T-helper 2 cell treated with Interferon-gamma antibody and Interleukin-4, amounts not matched to agents 5 μg/mL and 100 μg/mL, for 36 hours (primary cell): Measurements from ENCODE around the gene TMEM97.

Experiments used
- DNase-seq: peaks from one replicate; pipeline ENCODE4 v3.0.0; 2021; ENCODE audit warnings: low spot score
- H3K27ac Mint-ChIP-seq: one replicate; pipeline ENCODE4 v1.8.0; 2021; ENCODE audit warnings: mild to moderate bottlenecking, mixed read lengths
- H3K27me3 Mint-ChIP-seq: one replicate; pipeline ENCODE4 v1.8.0; 2021; ENCODE audit warnings: low read depth, mixed read lengths
- H3K36me3 Mint-ChIP-seq: one replicate; pipeline ENCODE4 v1.8.0; 2021; ENCODE audit warnings: low read depth, mixed read lengths
- H3K4me1 Mint-ChIP-seq: one replicate; pipeline ENCODE4 v1.8.0; 2021; ENCODE audit warnings: low read depth, mixed read lengths
- H3K4me3 Mint-ChIP-seq: one replicate; pipeline ENCODE4 v1.8.0; 2022; ENCODE audit warnings: mild to moderate bottlenecking, moderate library complexity, mixed read lengths
- H3K9me3 Mint-ChIP-seq: one replicate; pipeline ENCODE4 v1.8.0; 2021; ENCODE audit warnings: mixed read lengths

TMEM97 gene

DNA sequence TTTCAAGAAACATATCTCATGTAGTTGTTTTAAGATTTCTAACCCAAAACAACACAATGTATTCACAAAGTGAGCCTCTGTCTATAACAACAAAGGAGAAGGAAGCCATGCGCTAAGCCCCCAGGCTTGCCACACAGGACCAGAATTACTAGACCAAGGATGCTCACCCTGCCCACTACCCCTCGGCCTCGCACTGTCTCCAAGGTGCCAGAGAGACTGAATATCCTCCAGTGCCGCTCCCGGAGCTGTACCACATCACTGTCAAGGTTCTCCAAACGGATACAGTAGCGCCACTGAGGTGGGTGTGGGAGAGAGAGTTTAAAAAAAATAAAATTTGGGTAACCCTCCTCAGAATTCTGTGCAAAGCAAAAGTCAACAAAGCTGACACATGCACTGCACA is 31.3 kb downstream of the TMEM97 start:
- Mint-ChIP-seq H3K4me1 (peaks cover 4% of the 10 kb centered on the region), H3K36me3 (peaks cover 60% of the 10 kb centered on the region), H3K4me3 (no peak overlapping the region), H3K27ac (no peak overlapping the region), H3K27me3 (no peaks in the 10 kb centered on the region), H3K9me3 (no peaks in the 10 kb centered on the region)
- DNase-seq, result no peak

DNA sequence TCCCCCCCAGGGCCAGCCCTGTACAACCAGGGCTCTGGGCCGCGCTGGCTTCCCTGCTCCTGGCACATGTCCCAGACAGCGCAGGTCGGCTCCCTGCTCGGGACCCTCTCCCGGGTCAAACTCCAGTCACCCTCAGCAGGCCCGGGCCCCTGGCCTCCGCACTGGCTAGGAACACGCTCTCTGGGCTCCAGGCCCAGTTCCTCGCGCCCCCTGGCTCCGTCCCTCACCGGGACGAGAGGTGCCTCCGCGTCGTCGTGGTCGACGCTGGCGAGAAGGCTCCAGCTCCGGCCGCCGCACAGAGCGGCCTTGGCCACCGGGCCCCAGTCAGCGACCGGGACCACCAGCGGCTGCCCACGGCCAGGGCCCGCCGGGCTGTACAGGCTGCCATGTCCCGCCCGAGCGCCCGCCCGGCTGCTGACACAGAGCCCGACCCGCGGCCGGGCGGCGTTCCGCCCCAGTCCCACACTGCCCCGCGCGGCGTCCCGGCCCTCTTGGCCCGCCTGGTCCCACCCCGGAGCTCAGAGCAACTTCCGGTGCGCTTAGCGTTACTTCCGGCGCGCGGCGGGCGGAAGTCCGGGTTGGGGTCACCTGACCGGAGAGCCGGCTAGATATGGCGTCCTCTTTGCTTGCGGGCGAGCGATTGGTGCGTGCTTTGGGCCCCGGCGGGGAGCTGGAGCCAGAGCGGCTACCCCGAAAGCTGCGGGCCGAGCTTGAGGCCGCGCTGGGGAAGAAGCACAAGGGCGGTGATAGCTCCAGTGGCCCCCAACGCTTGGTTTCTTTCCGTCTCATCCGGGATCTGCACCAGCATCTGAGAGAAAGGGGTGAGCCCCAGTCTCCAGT is 38.3 kb downstream of the TMEM97 start, which contains the start of gene POLDIP2:
TSS of gene POLDIP2 (minus strand) at position 467 of the 840 bp plus-strand sequence. CDS start at position 388, 79 bp downstream.
- no peaks in the 10 kb centered on the region for H3K9me3 Mint-ChIP-seq
- H3K4me3 Mint-ChIP-seq, result peak within 1 kb of the TSS; percentile 91

DNA sequence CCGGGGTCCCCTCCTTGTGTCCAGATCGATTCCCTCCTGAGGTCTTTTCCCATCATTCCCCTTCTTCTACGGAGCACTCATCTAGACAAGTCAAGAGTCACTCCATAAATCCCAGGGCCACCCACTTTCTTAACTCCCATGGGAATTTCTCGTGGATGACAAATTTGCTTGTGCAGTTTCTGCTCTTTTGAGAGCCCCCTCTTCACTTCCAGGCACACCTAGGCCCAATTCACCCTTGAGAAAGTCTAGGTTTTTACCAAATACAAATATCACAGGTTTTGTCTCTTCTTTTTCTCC is 38.8 kb downstream of the TMEM97 start:
- H3K36me3 Mint-ChIP-seq, result peaks cover 50% of the 10 kb centered on the region
- no peaks in the 10 kb centered on the region for H3K9me3 Mint-ChIP-seq
- no peak for DNase-seq
- peaks cover 29% of the 10 kb centered on the region for H3K4me1 Mint-ChIP-seq
- no peaks in the 10 kb centered on the region for H3K27me3 Mint-ChIP-seq
- H3K4me3 Mint-ChIP-seq, result peak overlapping the region; percentile 91
- peak overlapping the region; percentile 92 for H3K27ac Mint-ChIP-seq

More for the DNA sequence above, 38.3 kb downstream of the TMEM97 start, which contains the start of gene POLDIP2:
- peaks cover 29% of the 10 kb centered on the region for H3K4me1 Mint-ChIP-seq
- H3K36me3 Mint-ChIP-seq, result peaks cover 51% of the 10 kb centered on the region
- H3K27ac Mint-ChIP-seq, result peak within 1 kb of the TSS; percentile 92
- peak; percentile 97 for DNase-seq
- H3K27me3 Mint-ChIP-seq, result no peaks in the 10 kb centered on the region

DNA sequence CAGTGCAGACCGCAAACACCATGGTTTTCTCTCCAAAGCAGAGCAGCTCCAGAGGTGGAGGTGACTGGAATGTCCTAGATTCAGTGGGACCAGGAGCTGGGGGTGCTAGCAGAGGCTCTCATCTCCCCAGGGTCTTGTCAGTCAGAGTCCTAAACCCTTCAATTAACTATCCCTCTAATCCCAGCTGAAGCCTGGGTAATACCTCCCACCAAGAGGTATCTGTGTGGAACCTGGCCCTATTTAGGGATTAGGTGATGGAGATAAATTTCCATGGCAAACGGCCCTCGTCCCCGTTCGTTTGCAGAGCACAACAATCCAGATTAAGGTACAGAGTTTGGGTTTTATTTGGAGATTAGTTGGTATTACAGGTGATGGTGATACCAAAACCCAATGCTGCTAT is 44.2 kb downstream of the TMEM97 start:
- Mint-ChIP-seq H3K4me1 (peaks cover 6% of the 10 kb centered on the region), H3K27ac (no peak overlapping the region), H3K4me3 (no peak overlapping the region), H3K9me3 (no peaks in the 10 kb centered on the region), H3K36me3 (peaks cover 23% of the 10 kb centered on the region), H3K27me3 (no peaks in the 10 kb centered on the region)
- DNase-seq, result no peak

DNA sequence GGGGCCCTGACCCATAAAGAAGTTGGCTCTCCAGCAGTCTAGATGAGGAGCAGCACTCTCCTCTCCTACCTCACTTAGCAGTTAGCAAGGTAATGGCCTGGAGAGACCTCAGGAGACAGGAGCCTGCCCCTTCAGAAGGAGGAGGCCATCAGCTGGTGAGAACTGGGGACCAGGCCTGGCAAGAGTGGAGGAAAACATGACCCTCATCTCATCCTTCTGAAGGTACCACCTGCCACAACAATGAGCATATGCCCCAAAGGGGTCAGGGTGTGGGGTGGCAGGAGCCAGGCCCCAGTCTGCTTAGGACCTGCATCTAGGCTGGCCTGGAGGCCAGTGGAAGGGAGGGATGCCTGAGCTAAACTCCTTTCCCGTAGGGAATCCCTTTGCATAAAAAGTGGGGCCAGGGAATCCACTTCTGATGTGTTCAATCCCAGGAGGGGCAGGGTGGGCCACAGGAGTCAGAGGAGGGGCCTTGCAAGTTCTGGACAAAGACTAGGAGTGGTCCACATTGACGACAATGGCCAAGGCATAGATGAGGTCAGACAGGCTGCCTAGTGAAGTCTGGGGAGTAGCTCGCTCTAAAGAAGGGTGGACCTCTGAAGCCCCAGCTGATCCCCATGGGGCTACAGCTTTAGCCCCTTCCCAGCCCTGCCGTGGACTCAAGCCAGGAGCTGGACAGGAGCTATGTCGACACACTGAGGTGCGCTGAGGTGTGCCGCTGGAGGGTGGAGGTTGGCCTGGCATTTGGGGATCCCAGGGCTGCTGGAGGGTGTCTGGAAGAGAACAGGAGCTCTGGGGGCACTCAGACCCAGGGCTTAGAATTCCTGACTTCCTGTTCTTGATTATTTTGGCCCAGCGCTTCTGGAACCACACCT is 45.0 kb downstream of the TMEM97 start:
- Mint-ChIP-seq H3K4me1 (peaks cover 2% of the 10 kb centered on the region), H3K4me3 (no peak overlapping the region), H3K27me3 (no peaks in the 10 kb centered on the region), H3K36me3 (peaks cover 21% of the 10 kb centered on the region), H3K27ac (no peak overlapping the region), H3K9me3 (no peaks in the 10 kb centered on the region)
- no peak for DNase-seq

DNA sequence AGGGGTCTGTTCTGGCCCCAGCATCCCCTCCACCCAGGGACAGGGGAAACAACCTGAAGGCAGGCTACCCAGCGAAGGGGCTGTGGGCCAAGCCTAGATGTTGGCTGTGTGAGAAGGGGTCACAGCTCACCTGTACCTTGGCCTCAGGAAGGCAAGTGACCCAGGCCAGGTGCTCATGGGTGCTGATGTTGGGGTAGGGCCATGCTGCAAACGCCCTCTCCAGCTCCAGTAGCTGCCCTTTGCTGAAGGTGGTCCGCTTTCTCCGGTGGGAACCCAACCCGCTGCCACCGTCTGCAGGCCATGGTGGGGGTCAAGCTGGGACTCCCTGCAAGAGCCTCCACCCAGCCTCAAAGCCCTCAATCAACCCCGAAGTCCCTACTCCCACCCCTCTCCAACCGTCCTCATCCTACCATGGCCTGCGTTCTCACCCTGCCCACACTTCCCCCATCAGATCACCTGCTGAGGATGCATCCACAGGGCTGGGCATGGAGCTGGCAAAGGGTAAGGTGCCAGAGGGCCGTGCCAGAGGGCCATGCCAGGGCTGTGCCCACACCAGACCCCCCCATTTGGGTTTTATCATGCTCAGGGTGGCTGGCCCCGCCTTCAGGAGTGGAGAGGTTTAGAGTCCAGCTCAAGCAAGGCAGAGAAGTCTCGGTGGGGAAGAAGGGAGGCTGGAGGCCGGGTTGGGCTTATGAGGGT is 45.8 kb downstream of the TMEM97 start, which contains the start of gene SEBOX:
TSS of gene SEBOX (minus strand) at position 535 of the 699 bp plus-strand sequence. CDS start at position 487, 48 bp downstream.
- no peak for DNase-seq
- Mint-ChIP-seq H3K4me3 (no peak within 1 kb of the TSS), H3K4me1 (peaks cover 2% of the 10 kb centered on the region)

DNA sequence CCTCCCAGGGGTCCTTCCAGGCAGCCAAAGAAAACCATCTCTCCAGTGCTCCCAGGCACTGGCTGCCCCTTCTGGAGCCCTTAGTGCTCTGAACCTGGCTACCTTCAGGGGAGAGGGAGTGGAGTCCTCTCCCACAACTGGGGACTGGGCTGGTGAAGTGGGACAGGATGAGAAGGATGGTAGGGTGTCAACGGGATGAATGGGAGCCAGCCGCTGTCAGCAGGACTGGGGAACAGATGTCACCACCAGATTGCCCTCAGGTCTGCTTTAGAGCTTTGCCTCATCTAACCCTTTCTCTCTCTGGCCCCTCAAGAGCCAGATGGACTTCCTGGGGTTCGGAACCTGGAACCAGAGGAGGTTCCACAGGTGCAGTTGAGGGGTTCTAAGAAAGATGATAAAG is 46.5 kb downstream of the TMEM97 start:
- Mint-ChIP-seq H3K9me3 (no peaks in the 10 kb centered on the region), H3K27me3 (no peaks in the 10 kb centered on the region), H3K4me3 (no peak overlapping the region), H3K27ac (no peak overlapping the region), H3K36me3 (peaks cover 13% of the 10 kb centered on the region), H3K4me1 (peaks cover 2% of the 10 kb centered on the region)
- no peak for DNase-seq

More for the DNA sequence above, 45.8 kb downstream of the TMEM97 start, which contains the start of gene SEBOX:
- peaks cover 16% of the 10 kb centered on the region for H3K36me3 Mint-ChIP-seq
- no peak within 1 kb of the TSS for H3K27ac Mint-ChIP-seq
- no peaks in the 10 kb centered on the region for H3K27me3 Mint-ChIP-seq
- no peaks in the 10 kb centered on the region for H3K9me3 Mint-ChIP-seq

DNA sequence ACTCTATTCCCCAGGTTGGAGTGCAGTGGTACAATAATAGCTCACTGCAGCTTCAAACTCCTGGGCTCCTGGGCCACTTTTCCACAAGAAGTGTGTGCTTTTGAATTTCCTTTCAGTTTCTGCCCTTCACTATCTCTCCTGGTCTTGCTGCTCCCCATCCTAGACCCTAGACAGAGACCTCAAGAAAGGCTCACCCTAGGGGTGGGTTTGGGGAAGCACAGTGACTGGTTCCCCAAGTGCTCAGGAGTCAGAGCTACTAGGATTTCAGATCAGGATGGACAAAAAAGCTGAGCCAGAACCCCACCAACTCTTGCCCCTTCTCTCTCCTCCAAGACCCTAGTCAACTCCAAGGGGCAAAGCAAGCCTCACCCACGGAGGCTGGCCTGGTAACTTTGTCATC is 47.6 kb downstream of the TMEM97 start:
- H3K36me3 Mint-ChIP-seq, result peaks cover 3% of the 10 kb centered on the region
- no peak overlapping the region for H3K4me3 Mint-ChIP-seq
- H3K27me3 Mint-ChIP-seq, result no peaks in the 10 kb centered on the region
- no peak for DNase-seq
- no peaks in the 10 kb centered on the region for H3K9me3 Mint-ChIP-seq
- H3K27ac Mint-ChIP-seq, result no peak overlapping the region
- H3K4me1 Mint-ChIP-seq, result peaks cover 3% of the 10 kb centered on the region

DNA sequence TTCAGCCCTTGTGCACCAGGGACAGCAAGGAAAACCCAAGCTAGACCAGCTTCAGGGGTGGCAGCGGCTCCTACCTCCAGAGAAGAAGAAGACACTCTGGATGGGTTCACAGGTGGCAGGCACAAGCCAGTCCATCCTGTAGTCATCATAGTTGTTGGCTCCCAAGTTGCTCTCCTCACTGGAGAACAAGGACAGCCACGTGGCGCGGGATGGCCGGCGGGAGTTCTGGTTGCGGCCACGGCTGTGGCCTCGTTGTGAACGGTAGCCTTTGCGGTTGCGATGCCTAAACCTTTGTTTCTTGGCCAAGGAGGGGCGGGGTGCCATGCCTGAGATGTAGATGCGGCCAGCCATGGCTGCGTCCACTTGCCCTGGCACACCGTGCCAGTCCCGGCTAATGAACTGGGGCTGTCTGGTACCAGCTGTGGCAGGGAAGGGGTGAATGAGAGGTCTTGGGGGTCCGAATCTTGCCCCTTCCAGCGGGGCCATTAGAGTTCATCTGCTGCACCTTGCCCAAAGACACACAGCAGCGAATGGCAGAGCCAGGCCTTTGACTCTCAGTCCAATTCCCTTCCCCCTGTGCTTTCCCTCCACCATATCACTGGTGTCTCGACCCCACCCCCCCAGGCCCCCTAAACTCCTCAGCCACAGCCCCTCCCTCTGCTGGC is 48.8 kb downstream of the TMEM97 start:
- Mint-ChIP-seq H3K9me3 (no peaks in the 10 kb centered on the region), H3K4me3 (no peak overlapping the region), H3K27ac (no peak overlapping the region)

DNA sequence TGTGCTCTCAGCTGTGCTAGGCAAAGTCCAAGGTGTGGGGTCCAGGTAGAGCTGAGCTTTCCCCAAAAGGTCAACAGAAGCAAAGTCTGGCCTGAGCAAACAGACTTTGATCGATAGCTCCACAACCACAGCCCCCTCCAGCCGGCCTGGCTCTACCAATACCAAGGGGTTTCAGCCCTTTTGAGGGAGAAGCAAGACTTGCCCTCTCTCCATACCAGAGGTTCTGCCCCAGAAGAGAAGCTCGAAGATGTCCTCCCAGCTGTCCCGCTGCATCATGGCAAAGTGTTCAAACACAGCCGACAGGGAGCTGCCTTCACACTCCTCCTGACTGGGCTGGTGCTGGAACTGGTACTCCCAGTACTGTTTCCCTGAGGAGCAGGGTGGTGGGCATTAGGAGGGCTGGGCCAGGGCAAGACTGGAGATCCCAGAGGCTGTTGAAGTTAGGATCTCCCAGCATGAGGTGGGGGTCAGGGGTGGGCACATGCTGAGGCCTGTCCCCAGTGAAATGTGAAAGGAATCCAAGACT is 49.4 kb downstream of the TMEM97 start:
- H3K27ac Mint-ChIP-seq, result no peak overlapping the region
- H3K36me3 Mint-ChIP-seq, result no peaks in the 10 kb centered on the region

More for the DNA sequence above, 48.8 kb downstream of the TMEM97 start:
- no peaks in the 10 kb centered on the region for H3K36me3 Mint-ChIP-seq
- DNase-seq, result no peak
- no peaks in the 10 kb centered on the region for H3K27me3 Mint-ChIP-seq
- H3K4me1 Mint-ChIP-seq, result peaks cover 6% of the 10 kb centered on the region

DNA sequence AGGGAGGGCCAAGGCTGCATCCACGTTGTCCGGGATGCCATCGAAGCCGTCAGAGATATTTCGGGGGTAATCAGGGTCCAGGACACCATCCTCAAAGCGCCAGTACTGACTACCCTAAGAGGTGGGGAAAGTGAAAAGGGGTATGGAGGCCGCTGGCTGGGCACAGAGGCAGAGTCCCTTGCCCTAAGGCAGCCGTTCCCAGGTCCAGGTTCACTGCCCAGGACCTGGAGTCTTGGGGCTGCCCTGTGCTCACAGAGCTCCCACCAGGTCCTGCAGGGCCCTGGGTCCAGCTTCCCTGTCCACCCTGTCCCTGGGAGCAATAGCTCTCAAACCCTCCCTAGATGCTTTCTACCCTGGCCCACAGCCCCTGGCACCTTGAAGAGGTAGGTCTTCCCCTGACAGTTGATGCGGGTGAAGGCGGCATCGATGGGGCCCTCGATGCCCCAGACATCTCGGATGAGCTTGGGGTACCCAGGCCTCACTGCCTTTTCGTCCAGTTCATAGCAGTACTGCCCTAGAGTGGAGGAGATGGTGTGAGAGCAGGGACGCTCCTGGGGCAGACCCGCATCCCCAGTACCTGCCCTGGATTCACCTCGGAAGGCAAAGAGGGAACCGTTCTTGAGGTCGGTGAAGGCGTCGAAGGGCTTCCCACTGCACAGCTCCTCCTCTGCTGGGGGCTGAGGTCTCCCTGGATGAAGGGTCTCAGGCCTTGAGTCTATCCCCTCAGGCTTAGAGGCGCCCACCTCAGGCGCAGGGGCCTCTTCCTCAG is 50.1 kb downstream of the TMEM97 start:
- Mint-ChIP-seq H3K36me3 (no peaks in the 10 kb centered on the region), H3K27me3 (no peaks in the 10 kb centered on the region), H3K4me1 (peaks cover 12% of the 10 kb centered on the region), H3K27ac (no peak overlapping the region), H3K9me3 (no peaks in the 10 kb centered on the region), H3K4me3 (no peak overlapping the region)
- DNase-seq, result no peak

More for the DNA sequence above, 49.4 kb downstream of the TMEM97 start:
- Mint-ChIP-seq H3K27me3 (no peaks in the 10 kb centered on the region), H3K4me3 (no peak overlapping the region), H3K9me3 (no peaks in the 10 kb centered on the region), H3K4me1 (peaks cover 8% of the 10 kb centered on the region)
- DNase-seq, result no peak

DNA sequence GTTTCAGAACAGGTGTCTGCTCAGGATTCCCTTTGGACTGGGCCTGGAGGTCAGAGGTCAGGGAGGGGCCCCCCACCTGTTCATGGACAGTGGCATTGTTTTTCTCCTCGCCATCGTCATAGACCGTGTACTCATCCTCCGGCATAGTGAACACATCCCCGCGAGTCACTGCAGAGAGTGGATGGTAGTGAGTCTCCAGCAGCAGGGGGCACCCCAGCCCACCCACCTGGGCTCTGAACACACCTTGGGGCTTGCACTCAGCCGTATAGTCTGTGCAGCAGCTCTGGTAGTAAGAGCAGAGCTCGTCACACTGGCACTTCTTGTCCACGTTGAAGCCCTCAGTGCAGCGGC is 50.7 kb downstream of the TMEM97 start:
- Mint-ChIP-seq H3K4me3 (no peak overlapping the region), H3K4me1 (peaks cover 12% of the 10 kb centered on the region), H3K27me3 (no peaks in the 10 kb centered on the region), H3K36me3 (no peaks in the 10 kb centered on the region), H3K27ac (no peak overlapping the region), H3K9me3 (no peaks in the 10 kb centered on the region)
- DNase-seq, result no peak
